IPS-11a (cell line): ENCODE results near the gene OR2H2.

Experiments
- H3K4me3 ChIP-seq: one replicate; pipeline ENCODE4 v1.5.1; 2013; ENCODE audit warnings: low read depth, low read length, control low read depth

OR2H2 gene

GRCh38 chr6:29628419-29629281, 43.7 kb downstream of the OR2H2 start:
- H3K4me3 ChIP-seq = peak overlapping the region; percentile 68

- H3K4me3 ChIP-seq = peak overlapping the region; percentile 68
These were observed 44.6 kb downstream of the OR2H2 start for GRCh38 chr6:29629571-29629970.

- H3K4me3 ChIP-seq = peak overlapping the region; percentile 71
These were observed 45.4 kb downstream of the OR2H2 start for GRCh38 chr6:29630315-29630714.

GRCh38 chr6:29631209-29631810, 46.4 kb downstream of the OR2H2 start:
- peak overlapping the region; percentile 71 for H3K4me3 ChIP-seq

GRCh38 chr6:29631860-29632731, 47.2 kb downstream of the OR2H2 start:
- peak overlapping the region; percentile 71 for H3K4me3 ChIP-seq

- peak within 1 kb of the TSS; percentile 71 for H3K4me3 ChIP-seq
These were observed 48.0 kb downstream of the OR2H2 start, which contains the start of gene GABBR1 for GRCh38 chr6:29632789-29633533. GABBR1 (minus strand) TSS chr6:29633183; CDS start chr6:29632385, 798 bp downstream.

GRCh38 chr6:29633534-29633905, 48.6 kb downstream of the OR2H2 start:
- H3K4me3 ChIP-seq = peak overlapping the region; percentile 71

- H3K4me3 ChIP-seq = no peak overlapping the region
These were observed 52.3 kb downstream of the OR2H2 start for GRCh38 chr6:29637247-29637646.
